ENCODE measurements around the gene PPP5C.
A peak's percentile ranks its signal among the peaks of the same experiment; 100 is the strongest.
"Not testable (repeated sequence)": the region's sequence is repeated elsewhere in the genome, so short reads cannot be mapped to it uniquely, and the experiment has no call there.

PPP5C gene

GRCh38 chr19:46411925-46412649 is 65.2 kb downstream of the PPP5C start:
- Mint-ChIP-seq H3K27ac (no peak overlapping the region), H3K9me3 (no peaks in the 10 kb centered on the region), H3K4me3 (no peak overlapping the region), H3K27me3 (peaks cover 80% of the 10 kb centered on the region), H3K36me3 (ENCODE audit: low read depth) (no peaks in the 10 kb centered on the region), H3K4me1 (peaks cover 10% of the 10 kb centered on the region)
- no peak for DNase-seq
- no peak for ATAC-seq

DNA sequence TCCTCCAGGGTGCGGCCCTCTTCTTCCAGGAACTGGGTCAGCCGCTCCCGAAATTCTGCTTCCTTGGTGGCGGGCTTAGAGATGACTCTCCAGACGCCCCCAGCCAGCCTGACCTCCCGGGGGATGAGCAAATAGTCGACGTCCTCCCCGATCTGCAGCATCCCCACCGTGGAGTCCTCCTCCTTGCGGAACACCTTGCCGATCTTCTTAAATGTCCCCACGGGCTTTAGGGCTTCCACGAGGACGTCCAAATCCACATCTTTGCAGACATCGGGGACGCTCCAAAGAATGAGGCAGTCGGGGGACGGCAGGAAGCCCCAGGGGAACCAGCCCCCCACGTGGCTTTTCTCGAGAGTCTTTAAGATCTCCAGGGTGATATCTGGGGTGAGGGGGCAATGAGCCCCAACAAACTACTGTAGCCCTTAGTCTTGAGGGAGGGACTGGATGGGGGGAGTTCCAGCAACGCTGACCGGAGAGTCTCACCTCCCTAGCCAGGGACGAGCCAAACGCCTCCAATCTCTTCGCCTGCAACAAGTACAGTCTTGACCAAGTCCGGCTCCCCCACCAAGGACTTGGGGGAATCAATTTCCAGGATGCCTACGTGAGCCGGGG is 65.9 kb downstream of the PPP5C start:
- Mint-ChIP-seq H3K4me1 (peaks cover 10% of the 10 kb centered on the region), H3K4me3 (no peak overlapping the region), H3K27ac (no peak overlapping the region), H3K36me3 (ENCODE audit: low read depth) (no peaks in the 10 kb centered on the region), H3K27me3 (peaks cover 82% of the 10 kb centered on the region), H3K9me3 (no peaks in the 10 kb centered on the region)
- DNase-seq (no peak), ATAC-seq (no peak)

DNA sequence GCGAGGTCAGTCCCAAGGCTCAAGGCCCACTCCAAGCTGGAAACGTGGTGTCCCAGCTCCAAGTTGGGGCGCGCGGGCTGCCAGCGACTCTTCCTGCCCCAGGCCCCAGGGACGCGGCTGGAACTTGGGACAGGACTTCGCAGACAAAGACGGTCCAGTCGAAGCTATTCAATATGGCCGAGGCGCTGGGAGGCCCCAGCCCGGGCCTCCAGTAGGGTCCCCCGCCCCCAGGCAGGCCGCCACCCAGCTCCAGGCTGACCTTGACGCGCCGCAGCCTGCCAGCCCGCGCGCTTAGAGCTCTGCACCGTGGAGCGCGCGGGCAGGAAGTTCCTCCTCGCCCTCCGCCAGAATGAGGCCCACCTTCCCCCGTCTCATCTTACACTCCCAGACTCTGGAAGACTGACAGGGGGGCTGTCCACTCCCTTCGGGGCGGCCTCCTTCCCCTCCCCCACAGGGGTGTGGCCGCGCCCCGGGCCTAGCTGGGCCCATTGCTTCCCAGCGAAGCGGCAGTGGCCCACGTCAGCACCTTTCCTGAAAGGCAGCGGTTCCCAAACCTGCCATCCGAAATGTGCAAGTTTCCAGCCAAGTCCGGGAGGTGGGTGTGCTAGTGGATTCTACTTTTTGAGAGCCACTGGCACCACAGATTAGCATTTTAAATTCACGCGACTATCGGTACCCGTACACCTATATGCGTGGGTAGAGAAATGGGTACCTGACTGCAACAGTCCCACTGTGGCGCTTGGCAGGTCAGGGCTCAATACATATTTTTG is 66.6 kb downstream of the PPP5C start, which contains the start of gene CCDC8:
TSS of gene CCDC8 (minus strand) at position 303 of the 770 bp plus-strand sequence. CDS start 754 bp downstream, outside the sequence.
- H3K36me3 Mint-ChIP-seq (ENCODE audit: low read depth): no peaks in the 10 kb centered on the region
- peaks cover 78% of the 10 kb centered on the region for H3K27me3 Mint-ChIP-seq
- no peak within 1 kb of the TSS for H3K27ac Mint-ChIP-seq
- no peak within 1 kb of the TSS for H3K4me3 Mint-ChIP-seq
- H3K4me1 Mint-ChIP-seq: peaks cover 10% of the 10 kb centered on the region
- ATAC-seq (no peak), DNase-seq (no peak)
- no peaks in the 10 kb centered on the region for H3K9me3 Mint-ChIP-seq

- H3K9me3 Mint-ChIP-seq; H3K36me3 Mint-ChIP-seq (ENCODE audit: low read depth); ATAC-seq; H3K4me3 Mint-ChIP-seq; H3K27ac Mint-ChIP-seq; H3K4me1 Mint-ChIP-seq; DNase-seq: not testable (repeated sequence)
- peaks cover 79% of the 10 kb centered on the region for H3K27me3 Mint-ChIP-seq
Observed at GRCh38 chr19:46414899-46415298, 68.0 kb downstream of the PPP5C start.

- ATAC-seq; H3K9me3 Mint-ChIP-seq; H3K4me3 Mint-ChIP-seq; H3K4me1 Mint-ChIP-seq; H3K36me3 Mint-ChIP-seq (ENCODE audit: low read depth); H3K27ac Mint-ChIP-seq: not testable (repeated sequence)
- peak; percentile 45 for DNase-seq
- peaks cover 68% of the 10 kb centered on the region for H3K27me3 Mint-ChIP-seq
Observed at GRCh38 chr19:46415804-46416709, 69.2 kb downstream of the PPP5C start.

GRCh38 chr19:46420056-46420455 is 73.2 kb downstream of the PPP5C start:
- H3K27ac Mint-ChIP-seq: no peak overlapping the region
- H3K9me3 Mint-ChIP-seq: no peaks in the 10 kb centered on the region
- H3K4me1 Mint-ChIP-seq: peaks cover 7% of the 10 kb centered on the region
- no peak for ATAC-seq
- H3K36me3 Mint-ChIP-seq (ENCODE audit: low read depth): no peaks in the 10 kb centered on the region
- DNase-seq: no peak
- peaks cover 56% of the 10 kb centered on the region for H3K27me3 Mint-ChIP-seq
- no peak overlapping the region for H3K4me3 Mint-ChIP-seq

- H3K4me3 Mint-ChIP-seq: no peak overlapping the region
- H3K9me3 Mint-ChIP-seq: no peaks in the 10 kb centered on the region
- DNase-seq: no peak
- no peak overlapping the region for H3K27ac Mint-ChIP-seq
- H3K4me1 Mint-ChIP-seq: peaks cover 15% of the 10 kb centered on the region
- H3K36me3 Mint-ChIP-seq (ENCODE audit: low read depth): no peaks in the 10 kb centered on the region
- H3K27me3 Mint-ChIP-seq: peaks cover 58% of the 10 kb centered on the region
- ATAC-seq: no peak
Observed at GRCh38 chr19:46422344-46422743, 75.5 kb downstream of the PPP5C start.

DNA sequence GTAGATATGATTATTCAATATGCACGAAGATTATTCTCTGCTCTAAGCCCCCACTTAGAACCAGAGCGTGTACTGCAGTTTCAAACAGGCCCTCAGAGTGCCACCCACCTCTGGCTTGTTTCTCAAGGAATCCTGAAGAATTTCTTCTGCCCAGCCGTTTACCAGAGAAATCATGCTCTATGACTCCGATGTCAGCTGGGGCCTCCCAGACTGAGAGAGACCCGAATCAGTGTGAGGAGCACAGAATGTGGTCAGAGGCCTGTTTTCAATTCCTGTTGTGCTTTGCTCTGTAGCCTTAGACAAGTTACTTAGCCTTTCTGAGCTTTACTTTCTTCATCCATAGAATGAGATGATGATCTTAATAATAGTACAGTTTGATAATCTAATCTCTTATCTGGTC is 76.3 kb downstream of the PPP5C start:
- DNase-seq (no peak), ATAC-seq (no peak)
- Mint-ChIP-seq H3K4me3 (no peak overlapping the region), H3K27me3 (peaks cover 61% of the 10 kb centered on the region), H3K36me3 (ENCODE audit: low read depth) (no peaks in the 10 kb centered on the region), H3K27ac (no peak overlapping the region), H3K9me3 (no peaks in the 10 kb centered on the region), H3K4me1 (peaks cover 22% of the 10 kb centered on the region)

- peaks cover 73% of the 10 kb centered on the region for H3K27me3 Mint-ChIP-seq
- ATAC-seq (no peak), DNase-seq (no peak)
- peaks cover 32% of the 10 kb centered on the region for H3K4me1 Mint-ChIP-seq
- no peaks in the 10 kb centered on the region for H3K36me3 Mint-ChIP-seq (ENCODE audit: low read depth)
- no peak overlapping the region for H3K27ac Mint-ChIP-seq
- H3K4me3 Mint-ChIP-seq: peak overlapping the region; percentile 53
- H3K9me3 Mint-ChIP-seq: no peaks in the 10 kb centered on the region
Observed at GRCh38 chr19:46426035-46426505, 79.2 kb downstream of the PPP5C start.

DNA sequence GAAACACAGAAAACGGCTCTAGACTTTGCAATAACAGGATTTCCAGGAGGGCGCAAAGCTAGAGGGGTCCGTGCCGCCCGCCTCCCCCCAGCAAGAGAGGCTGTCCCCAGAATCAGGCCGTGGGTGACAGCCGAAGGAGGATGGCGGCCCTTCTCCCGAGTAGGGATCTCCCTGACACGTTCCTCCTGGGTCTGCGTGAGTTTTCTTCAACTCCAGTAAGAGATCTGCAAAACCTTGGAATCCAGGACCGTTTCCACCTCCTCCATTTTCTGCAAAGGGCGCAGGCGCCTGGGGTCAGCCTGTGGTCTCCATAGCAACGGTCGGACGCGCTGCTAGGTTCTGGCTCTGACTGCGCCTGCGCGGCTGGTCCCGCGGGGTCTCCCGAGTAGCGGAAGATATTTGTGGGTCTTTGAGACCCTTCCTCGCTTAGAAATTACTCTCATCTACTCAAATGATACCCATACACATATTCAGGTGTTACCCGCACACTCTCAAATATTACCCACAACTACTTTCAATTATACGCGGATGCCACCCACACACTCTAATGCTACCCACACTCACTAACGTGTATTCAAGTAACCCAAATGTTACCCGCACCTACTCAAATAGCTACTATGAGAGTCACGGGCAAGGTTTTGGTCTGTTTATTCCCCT is 79.7 kb downstream of the PPP5C start:
- H3K9me3 Mint-ChIP-seq: no peaks in the 10 kb centered on the region
- peak; percentile 64 for ATAC-seq
- DNase-seq: peak; percentile 65
- no peaks in the 10 kb centered on the region for H3K36me3 Mint-ChIP-seq (ENCODE audit: low read depth)
- H3K27me3 Mint-ChIP-seq: peaks cover 77% of the 10 kb centered on the region
- peak overlapping the region; percentile 53 for H3K4me3 Mint-ChIP-seq
- H3K4me1 Mint-ChIP-seq: peaks cover 32% of the 10 kb centered on the region
- H3K27ac Mint-ChIP-seq: peak overlapping the region; percentile 40

GRCh38 chr19:46427518-46428045 is 80.7 kb downstream of the PPP5C start:
- ATAC-seq (no peak), DNase-seq (no peak)
- Mint-ChIP-seq H3K27me3 (peaks cover 81% of the 10 kb centered on the region), H3K4me3 (no peak overlapping the region), H3K27ac (no peak overlapping the region), H3K9me3 (no peaks in the 10 kb centered on the region), H3K4me1 (peaks cover 32% of the 10 kb centered on the region), H3K36me3 (ENCODE audit: low read depth) (no peaks in the 10 kb centered on the region)

DNA sequence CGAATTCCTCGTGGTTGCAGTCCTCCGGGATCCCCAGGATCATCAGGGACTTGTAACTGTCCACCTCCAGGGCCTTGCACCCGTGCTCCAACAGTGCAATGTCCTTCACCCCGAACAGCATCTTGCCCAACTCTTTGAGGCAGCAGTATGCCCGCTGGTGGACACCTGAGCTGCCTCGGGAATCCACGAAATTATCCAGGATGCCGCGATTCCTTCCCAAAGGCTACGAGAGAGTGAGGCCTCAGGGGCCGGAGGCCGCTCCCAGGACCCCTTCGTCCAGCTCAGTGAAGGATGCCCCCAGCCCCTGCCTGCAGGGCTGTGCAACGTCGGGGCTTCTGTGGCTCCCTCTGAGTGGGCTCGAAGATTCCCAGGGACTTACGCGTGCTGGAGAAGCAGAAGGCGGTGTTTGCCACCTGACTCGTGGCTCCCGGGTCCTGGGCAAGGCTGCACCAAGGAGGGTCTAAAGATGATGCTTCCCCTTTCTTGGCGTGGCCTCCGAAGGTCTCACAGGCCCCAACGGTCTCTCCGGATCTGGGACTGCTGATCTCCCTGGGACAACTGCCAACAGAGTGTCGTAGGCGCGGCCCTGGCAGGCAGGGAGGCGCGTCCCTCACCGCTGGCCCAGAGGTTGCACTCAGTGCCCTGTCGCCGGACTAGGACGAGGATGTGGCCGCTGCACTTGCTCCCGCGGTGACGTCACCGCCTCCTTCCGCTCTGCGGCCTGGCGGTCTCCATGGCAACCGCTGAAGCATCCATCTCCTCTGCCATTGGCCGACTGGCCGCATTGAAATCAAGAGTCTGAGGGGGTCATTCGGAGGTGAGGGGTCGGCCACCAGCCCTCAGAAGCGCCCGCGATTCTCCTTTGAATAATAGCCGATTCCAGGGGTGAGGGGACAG is 81.6 kb downstream of the PPP5C start, which contains the start of gene PNMA8C:
TSS of gene PNMA8C (minus strand) at position 698 of the 897 bp plus-strand sequence. CDS start at position 121, 577 bp downstream.
- Mint-ChIP-seq H3K36me3 (ENCODE audit: low read depth) (no peaks in the 10 kb centered on the region), H3K4me3 (peak within 1 kb of the TSS; percentile 72), H3K27me3 (peaks cover 77% of the 10 kb centered on the region), H3K4me1 (peaks cover 32% of the 10 kb centered on the region), H3K9me3 (no peaks in the 10 kb centered on the region), H3K27ac (peak within 1 kb of the TSS; percentile 59)
- ATAC-seq (peak; percentile 35), DNase-seq (peak; percentile 69)
